ENCODE measurements around the gene PLAAT4.

DNA sequence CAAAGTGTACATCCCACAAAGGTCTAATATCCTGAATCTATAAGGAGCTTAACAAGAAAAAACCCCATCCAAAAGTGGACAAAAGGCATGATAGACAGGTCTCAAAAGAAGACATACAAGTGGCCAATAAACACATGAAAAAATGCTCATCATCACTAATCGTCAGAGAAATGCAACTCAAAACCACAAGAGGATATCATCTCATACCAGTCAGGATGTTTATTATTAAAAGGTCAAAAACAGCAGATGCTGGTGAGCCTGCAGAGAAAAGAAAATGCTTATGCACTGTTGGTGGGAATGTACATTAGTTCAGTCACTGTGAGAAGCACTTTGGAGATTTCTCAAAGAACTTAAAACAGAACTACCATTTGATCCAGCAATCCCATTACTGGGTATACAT, 18.1 kb upstream of the PLAAT4 start:
- TF ChIP-seq YY1 (IDR thresholded peaks at IDR 0.05; ENCODE audit: insufficient read depth, insufficient read length) (no peak), SUZ12 (IDR thresholded peaks at IDR 0.05; ENCODE audit: extremely low read depth, insufficient read depth, insufficient read length) (no peak)

Measured in NT2/D1 (cell line).